ENCODE measurements around the gene STIM1.

DNA sequence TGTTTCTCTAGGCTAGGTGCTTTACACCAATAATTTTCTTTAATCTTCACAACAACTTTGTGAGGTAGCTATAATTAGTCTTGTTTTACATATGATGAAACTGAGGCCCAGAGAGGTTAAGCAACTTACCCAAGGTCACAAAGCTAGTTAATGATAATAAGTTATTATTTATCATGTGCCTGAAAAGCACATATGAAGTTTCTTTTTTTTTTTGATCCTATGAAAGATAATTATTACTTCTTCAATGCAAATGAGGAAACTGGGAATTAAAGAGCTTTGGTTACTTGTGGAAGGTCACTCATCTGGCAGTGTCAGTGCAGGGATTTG is 22.8 kb downstream of the STIM1 start:
- TF ChIP-seq, protein P1, sequence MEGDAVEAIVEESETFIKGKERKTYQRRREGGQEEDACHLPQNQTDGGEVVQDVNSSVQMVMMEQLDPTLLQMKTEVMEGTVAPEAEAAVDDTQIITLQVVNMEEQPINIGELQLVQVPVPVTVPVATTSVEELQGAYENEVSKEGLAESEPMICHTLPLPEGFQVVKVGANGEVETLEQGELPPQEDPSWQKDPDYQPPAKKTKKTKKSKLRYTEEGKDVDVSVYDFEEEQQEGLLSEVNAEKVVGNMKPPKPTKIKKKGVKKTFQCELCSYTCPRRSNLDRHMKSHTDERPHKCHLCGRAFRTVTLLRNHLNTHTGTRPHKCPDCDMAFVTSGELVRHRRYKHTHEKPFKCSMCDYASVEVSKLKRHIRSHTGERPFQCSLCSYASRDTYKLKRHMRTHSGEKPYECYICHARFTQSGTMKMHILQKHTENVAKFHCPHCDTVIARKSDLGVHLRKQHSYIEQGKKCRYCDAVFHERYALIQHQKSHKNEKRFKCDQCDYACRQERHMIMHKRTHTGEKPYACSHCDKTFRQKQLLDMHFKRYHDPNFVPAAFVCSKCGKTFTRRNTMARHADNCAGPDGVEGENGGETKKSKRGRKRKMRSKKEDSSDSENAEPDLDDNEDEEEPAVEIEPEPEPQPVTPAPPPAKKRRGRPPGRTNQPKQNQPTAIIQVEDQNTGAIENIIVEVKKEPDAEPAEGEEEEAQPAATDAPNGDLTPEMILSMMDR (IDR thresholded peaks at IDR 0.05), result no peak
- TF ChIP-seq POLR2A (IDR thresholded peaks at IDR 0.05), result no peak

Measured in sigmoid colon (tissue), 3 donors.